Activated T-helper 9 cell treated with anti-CD3 and anti-CD28 coated beads, Interleukin-2, amount 50 U/mL, for 16 hours (primary cell): Measurements from ENCODE around the gene ACBD6.
"Not testable (repeated sequence)": the region's sequence is repeated elsewhere in the genome, so short reads cannot be mapped to it uniquely, and the experiment has no call there.

Source experiments
- DNase-seq: peaks from one replicate; pipeline ENCODE4 v3.0.0-alpha.2; 2020; ENCODE audit warnings: low read depth

Gene ACBD6

GRCh38 chr1:180415985-180416633 is 86.3 kb downstream of the ACBD6 start:
- no peak for DNase-seq

GRCh38 chr1:180415236-180415848 is 87.0 kb downstream of the ACBD6 start:
- no peak for DNase-seq

- no peak for DNase-seq
Measured at GRCh38 chr1:180412583-180412982, 89.8 kb downstream of the ACBD6 start.

- not testable (repeated sequence) for DNase-seq
Measured at GRCh38 chr1:180408128-180408527, 94.2 kb downstream of the ACBD6 start.

GRCh38 chr1:180407051-180407450 is 95.3 kb downstream of the ACBD6 start:
- no peak for DNase-seq

- no peak for DNase-seq
Measured at GRCh38 chr1:180402551-180402950, 99.8 kb downstream of the ACBD6 start.

- no peak for DNase-seq
Measured at GRCh38 chr1:180402001-180402400, 100.4 kb downstream of the ACBD6 start.

GRCh38 chr1:180397175-180397574 is 105.2 kb downstream of the ACBD6 start:
- no peak for DNase-seq

- DNase-seq = no peak
Measured at GRCh38 chr1:180392427-180393145, 109.8 kb downstream of the ACBD6 start.

GRCh38 chr1:180392020-180392419 is 110.4 kb downstream of the ACBD6 start:
- DNase-seq = no peak

GRCh38 chr1:180387413-180387812 is 115.0 kb downstream of the ACBD6 start:
- DNase-seq = no peak

- DNase-seq = no peak
Measured at GRCh38 chr1:180386745-180387367, 115.5 kb downstream of the ACBD6 start.

- no peak for DNase-seq
Measured at GRCh38 chr1:180385144-180385543, 117.2 kb downstream of the ACBD6 start.

- no peak for DNase-seq
Measured at GRCh38 chr1:180384286-180385005, 117.9 kb downstream of the ACBD6 start.

- DNase-seq = no peak
Measured at GRCh38 chr1:180382326-180383115, 119.9 kb downstream of the ACBD6 start.

GRCh38 chr1:180381184-180381580 is 121.2 kb downstream of the ACBD6 start:
- DNase-seq = no peak

GRCh38 chr1:180380259-180381183 is 121.9 kb downstream of the ACBD6 start:
- no peak for DNase-seq

GRCh38 chr1:180376800-180377199 is 125.6 kb downstream of the ACBD6 start:
- DNase-seq = no peak

GRCh38 chr1:180376253-180376652 is 126.1 kb downstream of the ACBD6 start:
- no peak for DNase-seq

- DNase-seq = no peak
Measured at GRCh38 chr1:180372728-180373127, 129.6 kb downstream of the ACBD6 start.
